Gastrocnemius medialis (tissue), 4 donors: ENCODE measurements around the gene CNTN4.

ENCODE experiments used
- POLR2A ChIP-seq, 2 donors: fragments of 450-650 bp; IDR thresholded peaks; one replicate each; pipeline ENCODE4 v1.6.1; 2017; ENCODE audit warnings: antibody characterized with exemption in 2 of 2, mild to moderate bottlenecking in 2 of 2, moderate library complexity in 2 of 2
- TF ChIP-seq, protein P1 (sequence below), 5 experiments: fragments of 450-650 bp in 3 of 5; fragments of 200-600 bp in 2 of 5; sonication (generic) in 2 of 5; IDR thresholded peaks in 4 of 5; conservative IDR thresholded peaks in 1 of 5; 1 replicate in 4 of 5; 2 replicates in 1 of 5; pipeline ENCODE4 v1.5.1; 2016 to 2019; ENCODE audit warnings: antibody characterized with exemption in 5 of 5, mild to moderate bottlenecking in 3 of 5, moderate library complexity in 3 of 5

DNA sequence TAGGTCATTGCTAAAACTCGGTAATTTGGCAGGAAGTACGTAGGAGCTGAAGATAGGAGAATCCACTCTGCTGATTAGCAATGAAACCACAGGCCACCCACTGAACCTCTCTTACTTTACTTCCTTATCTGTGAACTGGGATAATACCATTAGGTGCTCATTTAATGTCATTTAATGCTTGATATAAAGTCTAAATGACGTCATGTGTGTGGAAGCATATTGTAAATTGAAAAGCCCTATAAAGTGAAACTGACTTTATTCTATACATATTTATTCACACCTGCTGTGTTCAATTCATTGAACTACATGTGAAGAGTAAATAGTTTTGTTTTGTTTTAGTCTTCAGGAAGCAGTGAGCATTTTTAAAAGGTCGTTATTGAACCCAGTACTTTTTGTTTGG is 137.5 kb downstream of the CNTN4 start:
- TF ChIP-seq, protein P1, sequence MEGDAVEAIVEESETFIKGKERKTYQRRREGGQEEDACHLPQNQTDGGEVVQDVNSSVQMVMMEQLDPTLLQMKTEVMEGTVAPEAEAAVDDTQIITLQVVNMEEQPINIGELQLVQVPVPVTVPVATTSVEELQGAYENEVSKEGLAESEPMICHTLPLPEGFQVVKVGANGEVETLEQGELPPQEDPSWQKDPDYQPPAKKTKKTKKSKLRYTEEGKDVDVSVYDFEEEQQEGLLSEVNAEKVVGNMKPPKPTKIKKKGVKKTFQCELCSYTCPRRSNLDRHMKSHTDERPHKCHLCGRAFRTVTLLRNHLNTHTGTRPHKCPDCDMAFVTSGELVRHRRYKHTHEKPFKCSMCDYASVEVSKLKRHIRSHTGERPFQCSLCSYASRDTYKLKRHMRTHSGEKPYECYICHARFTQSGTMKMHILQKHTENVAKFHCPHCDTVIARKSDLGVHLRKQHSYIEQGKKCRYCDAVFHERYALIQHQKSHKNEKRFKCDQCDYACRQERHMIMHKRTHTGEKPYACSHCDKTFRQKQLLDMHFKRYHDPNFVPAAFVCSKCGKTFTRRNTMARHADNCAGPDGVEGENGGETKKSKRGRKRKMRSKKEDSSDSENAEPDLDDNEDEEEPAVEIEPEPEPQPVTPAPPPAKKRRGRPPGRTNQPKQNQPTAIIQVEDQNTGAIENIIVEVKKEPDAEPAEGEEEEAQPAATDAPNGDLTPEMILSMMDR (IDR thresholded peaks at IDR 0.05 in 4 of 5, conservative IDR thresholded peaks at IDR 0.05 in 1 of 5), result no peak
- TF ChIP-seq POLR2A (IDR thresholded peaks at IDR 0.05), result no peak
